Peyer's patch (tissue), 4 donors: Measurements from ENCODE around the gene TNIK.

Source experiments
- CTCF ChIP-seq, 6 experiments: fragments of 450-650 bp in 4 of 6; fragments of 200-600 bp in 2 of 6; sonication (generic) in 1 of 6; IDR thresholded peaks; one replicate each; pipeline ENCODE4 v1.5.1; 2017 to 2019; ENCODE audit warnings: antibody characterized with exemption in 6 of 6, mild to moderate bottlenecking in 3 of 6, moderate library complexity in 1 of 6
- POLR2A ChIP-seq, 2 donors: fragments of 450-650 bp; IDR thresholded peaks; one replicate each; pipeline ENCODE4 v1.5.1; 2017; ENCODE audit warnings: antibody characterized with exemption in 2 of 2, mild to moderate bottlenecking in 2 of 2, moderate library complexity in 2 of 2

GRCh38 chr3:171348121-171348520 lies 112.1 kb downstream of the TNIK start:
- TF ChIP-seq CTCF (IDR thresholded peaks at IDR 0.05): no peak
- no peak for TF ChIP-seq POLR2A (IDR thresholded peaks at IDR 0.05)
